ENCODE results near the gene SCGB1D1. TPM values are rescaled to one million over a fixed set of nuclear protein-coding genes. Genes with fewer than 3 reads are reported as not detected.
"Not testable (repeated sequence)": the region's sequence is repeated elsewhere in the genome, so short reads cannot be mapped to it uniquely, and the experiment has no call there.

SCGB1D1 gene
- total and polyA plus RNA-seq, 11 donors: not detected

DNA sequence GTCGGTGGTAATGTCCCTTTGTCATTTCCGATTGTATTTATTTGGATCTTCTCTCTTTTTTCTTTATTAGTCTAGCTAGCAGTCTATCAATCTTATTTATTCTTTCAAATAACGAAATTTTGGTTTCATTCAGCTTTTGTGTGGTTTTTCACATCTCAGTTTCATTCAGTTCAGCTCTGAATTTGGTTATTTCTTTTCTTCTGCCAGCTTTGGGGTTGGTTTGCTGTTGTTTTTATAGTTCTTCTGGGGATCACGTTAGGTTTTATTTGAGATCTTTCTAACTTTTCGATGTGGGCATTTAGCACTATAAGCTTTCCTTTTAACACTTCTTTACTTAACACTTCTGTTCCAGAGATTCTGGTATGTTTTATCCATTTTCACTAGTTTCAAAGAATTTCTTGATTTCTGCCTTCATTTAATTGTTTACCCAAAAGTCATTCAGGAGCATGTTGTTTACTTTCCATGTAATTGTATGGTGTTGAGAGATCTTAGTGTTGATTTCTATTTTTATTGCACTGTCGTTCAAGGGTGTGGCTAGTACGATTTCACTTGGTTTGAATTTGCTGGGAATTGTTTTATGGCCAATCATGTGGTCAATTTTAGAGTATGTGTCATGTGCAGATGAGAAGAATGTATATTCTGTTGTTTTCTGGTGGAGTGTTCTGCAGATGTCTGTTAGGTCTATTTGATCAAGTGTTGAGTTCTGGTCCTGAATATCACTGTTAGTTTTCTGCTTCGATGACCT lies 7.7 kb upstream of the SCGB1D1 start:
- H3K27ac ChIP-seq: no peak overlapping the region
- ATAC-seq (no peak), DNase-seq (no peak)
- intact Hi-C loops (cut with DNase I): no loop called here
- H3K36me3 ChIP-seq: no peaks in the 10 kb centered on the region
- no peak overlapping the region for H3K4me3 ChIP-seq
- 74 to 79% (median 76%) methylated on average over 8 of the region's 8 CpGs for WGBS, 4 donors
- H3K27me3 ChIP-seq: peaks cover 0 to 5% (median 0%) of the 10 kb centered on the region in 9 donors
- TF ChIP-seq POLR2A (IDR thresholded peaks at IDR 0.05): no peak
- TF ChIP-seq, protein P1, sequence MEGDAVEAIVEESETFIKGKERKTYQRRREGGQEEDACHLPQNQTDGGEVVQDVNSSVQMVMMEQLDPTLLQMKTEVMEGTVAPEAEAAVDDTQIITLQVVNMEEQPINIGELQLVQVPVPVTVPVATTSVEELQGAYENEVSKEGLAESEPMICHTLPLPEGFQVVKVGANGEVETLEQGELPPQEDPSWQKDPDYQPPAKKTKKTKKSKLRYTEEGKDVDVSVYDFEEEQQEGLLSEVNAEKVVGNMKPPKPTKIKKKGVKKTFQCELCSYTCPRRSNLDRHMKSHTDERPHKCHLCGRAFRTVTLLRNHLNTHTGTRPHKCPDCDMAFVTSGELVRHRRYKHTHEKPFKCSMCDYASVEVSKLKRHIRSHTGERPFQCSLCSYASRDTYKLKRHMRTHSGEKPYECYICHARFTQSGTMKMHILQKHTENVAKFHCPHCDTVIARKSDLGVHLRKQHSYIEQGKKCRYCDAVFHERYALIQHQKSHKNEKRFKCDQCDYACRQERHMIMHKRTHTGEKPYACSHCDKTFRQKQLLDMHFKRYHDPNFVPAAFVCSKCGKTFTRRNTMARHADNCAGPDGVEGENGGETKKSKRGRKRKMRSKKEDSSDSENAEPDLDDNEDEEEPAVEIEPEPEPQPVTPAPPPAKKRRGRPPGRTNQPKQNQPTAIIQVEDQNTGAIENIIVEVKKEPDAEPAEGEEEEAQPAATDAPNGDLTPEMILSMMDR (IDR thresholded peaks at IDR 0.05): no peak
- H3K9me3 ChIP-seq: peaks cover 0 to 9% (median 0%) of the 10 kb centered on the region in 12 donors
- H3K4me1 ChIP-seq: no peaks in the 10 kb centered on the region

DNA sequence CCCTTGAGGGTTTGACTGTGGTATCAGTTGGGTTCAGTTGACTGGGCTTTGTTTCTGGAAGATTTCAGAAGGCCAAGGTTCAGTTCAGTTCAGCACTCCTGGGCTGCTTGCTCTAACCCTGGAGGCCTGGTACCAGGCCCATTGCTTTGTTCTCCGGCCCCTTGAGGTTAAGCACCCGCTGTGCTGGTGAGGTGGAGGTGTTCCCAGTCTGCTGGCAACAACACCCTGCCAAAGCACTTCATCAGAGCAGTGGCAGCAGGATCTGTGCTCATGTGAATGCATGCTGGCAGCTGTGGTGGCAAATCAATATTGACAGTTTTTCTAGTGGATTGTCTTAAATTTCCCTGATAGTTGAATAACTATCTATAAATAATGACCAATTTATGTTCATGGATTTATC lies 3.8 kb upstream of the SCGB1D1 start:
- peaks cover 0 to 9% (median 0%) of the 10 kb centered on the region in 12 donors for H3K9me3 ChIP-seq
- no peaks in the 10 kb centered on the region for H3K36me3 ChIP-seq
- no peak overlapping the region for H3K4me3 ChIP-seq
- DNase-seq: peak in 1 of 5 donors; percentile 33
- TF ChIP-seq, protein P1 (IDR thresholded peaks at IDR 0.05): no peak
- TF ChIP-seq POLR2A (IDR thresholded peaks at IDR 0.05): no peak
- no peaks in the 10 kb centered on the region for H3K4me1 ChIP-seq
- ATAC-seq: peak in 2 of 4 donors; percentile 45 to 63
- H3K27me3 ChIP-seq: peaks cover 0 to 16% (median 0%) of the 10 kb centered on the region in 9 donors
- intact Hi-C loops (cut with DNase I): no loop called here
- H3K27ac ChIP-seq: no peak overlapping the region
- 23 to 50% (median 33%) methylated on average over 2 of the region's 2 CpGs for WGBS, 4 donors

DNA sequence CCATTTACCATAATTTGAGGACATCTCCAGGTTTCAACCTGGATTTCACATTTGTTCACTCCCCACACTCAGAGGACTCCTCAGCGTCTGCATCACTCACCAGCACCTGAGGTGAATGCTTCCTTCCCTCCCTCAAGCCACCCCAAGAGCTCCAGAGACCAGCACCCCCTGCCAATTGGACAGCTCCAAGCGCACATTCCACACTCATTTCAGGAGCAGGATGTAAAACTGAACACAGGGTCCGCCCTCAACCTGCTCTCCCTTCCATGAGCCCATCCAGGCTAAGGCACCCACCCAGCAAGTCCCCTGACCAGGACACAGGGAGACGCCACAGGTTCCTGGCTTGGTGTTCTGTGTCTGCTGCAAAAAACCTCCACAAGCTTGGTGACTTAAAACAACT lies 3.9 kb downstream of the SCGB1D1 start:
- ATAC-seq (no peak), DNase-seq (no peak)
- 48 to 73% (median 67%) methylated on average over 2 to 4 of the region's 4 CpGs for WGBS, 4 donors
- TF ChIP-seq POLR2A (IDR thresholded peaks at IDR 0.05): no peak
- TF ChIP-seq, protein P1 (IDR thresholded peaks at IDR 0.05): no peak
- no peak overlapping the region for H3K27ac ChIP-seq
- H3K4me3 ChIP-seq: no peak overlapping the region
- peaks cover 0 to 54% (median 6%) of the 10 kb centered on the region in 9 donors for H3K27me3 ChIP-seq
- intact Hi-C loops (cut with DNase I): no loop called here
- H3K4me1 ChIP-seq: no peaks in the 10 kb centered on the region
- no peaks in the 10 kb centered on the region for H3K9me3 ChIP-seq
- H3K36me3 ChIP-seq: no peaks in the 10 kb centered on the region

DNA sequence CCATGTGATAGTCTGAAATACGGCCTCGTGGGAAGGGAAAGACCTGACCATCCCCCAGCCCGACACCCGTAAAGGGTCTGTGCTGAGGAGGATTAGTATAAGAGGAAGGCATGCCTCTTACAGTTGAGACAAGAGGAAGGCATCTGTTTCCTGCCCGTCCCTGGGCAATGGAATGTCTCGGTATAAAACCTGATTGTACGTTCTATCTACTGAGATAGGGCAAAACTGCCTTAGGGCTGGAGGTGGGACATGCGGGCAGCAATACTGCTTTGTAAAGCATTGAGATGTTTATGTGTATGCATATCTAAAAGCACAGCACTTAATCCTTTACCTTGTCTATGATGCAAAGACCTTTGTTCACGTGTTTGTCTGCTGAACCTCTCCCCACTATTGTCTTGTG lies 5.0 kb downstream of the SCGB1D1 start:
- peaks cover 0 to 51% (median 4%) of the 10 kb centered on the region in 9 donors for H3K27me3 ChIP-seq
- WGBS, 4 donors: 12 to 60% (median 20%) methylated on average over 1 to 5 of the region's 9 CpGs
- H3K27ac ChIP-seq; H3K9me3 ChIP-seq; H3K4me1 ChIP-seq; ATAC-seq; DNase-seq; H3K4me3 ChIP-seq; H3K36me3 ChIP-seq; intact Hi-C loops (cut with DNase I): not testable (repeated sequence)

Data from heart left ventricle (tissue), 16 donors.